ENCODE results near the gene TRIM16. TPM values are rescaled to one million over a fixed set of nuclear protein-coding genes. Genes with fewer than 3 reads are reported as not detected.
A peak's percentile ranks its signal among the peaks of the same experiment; 100 is the strongest.
"Not testable (repeated sequence)": the region's sequence is repeated elsewhere in the genome, so short reads cannot be mapped to it uniquely, and the experiment has no call there.

The TRIM16 gene
- total and polyA plus RNA-seq, 4 experiments from 2014 or later, result 4.2 to 11.2 (median 7.0) TPM

DNA sequence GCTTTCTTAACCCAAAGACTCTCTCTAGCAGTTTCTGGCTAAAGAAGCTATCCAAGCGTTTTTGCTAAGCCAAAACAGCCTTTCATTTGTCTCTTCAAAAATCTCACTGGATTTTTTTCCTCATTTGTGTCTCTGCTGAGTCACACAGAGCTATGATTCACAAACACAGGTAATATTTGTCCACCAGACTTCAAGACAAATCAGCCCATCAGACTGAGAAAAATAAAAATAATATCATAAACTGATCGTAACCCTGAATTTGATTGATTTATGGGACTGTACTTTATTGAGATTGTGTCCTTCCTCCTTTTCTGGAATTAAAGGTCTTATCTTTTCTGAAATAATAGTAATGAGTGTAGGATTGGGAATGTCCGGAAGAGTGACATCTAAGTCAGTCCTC, 25.8 kb downstream of the TRIM16 start:
- Mint-ChIP-seq H3K27me3 (no peaks in the 10 kb centered on the region), H3K4me1 (peaks cover 0 to 1% (median under 1%) of the 10 kb centered on the region in 4 donors), H3K36me3 (peaks cover 9 to 15% of the 10 kb centered on the region in 2 donors), H3K4me3 (no peak overlapping the region), H3K27ac (no peak overlapping the region), H3K9me3 (peaks cover 0 to 2% (median 0%) of the 10 kb centered on the region in 8 donors)
- POLR2A ChIA-PET (ENCODE audit: partially characterized antibody), result no interaction called here
- CTCF ChIA-PET (ENCODE audit: partially characterized antibody), result no interaction called here
- Histone ChIP-seq H3K4me3 (ENCODE audit: low read length in 2 of 2) (no peak overlapping the region), H3K4me1 (ENCODE audit: insufficient read depth, low read length) (no peaks in the 10 kb centered on the region), H3K36me3 (ENCODE audit: insufficient read depth, low read length) (no peaks in the 10 kb centered on the region), H3K27ac (ENCODE audit: low read depth, low read length) (no peak overlapping the region), H3K27me3 (ENCODE audit: insufficient read depth, low read length) (no peaks in the 10 kb centered on the region), H3K9me3 (ENCODE audit: control insufficient read depth in 1 of 2, low read length in 2 of 2) (no peaks in the 10 kb centered on the region)
- intact Hi-C loops (cut with micrococcal nuclease), result no loop called here
- DNase-seq, result no peak

DNA sequence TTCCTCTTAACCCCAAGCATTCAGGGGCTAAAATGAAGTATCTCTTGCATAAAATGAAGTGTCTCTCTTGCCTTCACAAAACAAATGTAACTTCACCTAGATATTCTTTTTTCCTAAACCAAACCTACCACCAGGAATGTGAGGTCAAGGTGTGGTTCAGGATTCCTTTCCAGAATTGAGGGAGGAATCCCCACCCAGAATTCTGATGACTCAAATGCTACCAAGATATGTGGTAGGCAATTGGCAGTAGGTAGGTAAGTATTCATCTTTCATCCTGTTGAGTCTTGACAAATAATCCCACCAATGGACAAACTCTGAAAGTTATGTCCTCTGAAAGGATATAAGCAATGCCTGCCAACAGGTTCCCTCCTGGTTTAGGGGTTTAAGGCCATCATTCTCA, 26.2 kb downstream of the TRIM16 start:
- CTCF ChIA-PET (ENCODE audit: partially characterized antibody), result no interaction called here
- peaks cover 0 to 4% (median under 1%) of the 10 kb centered on the region in 4 donors for H3K4me1 Mint-ChIP-seq

GRCh38 chr17:15654886-15655561, 29.1 kb downstream of the TRIM16 start:
- Mint-ChIP-seq H3K9me3 (peaks cover 0 to 2% (median 0%) of the 10 kb centered on the region in 8 donors), H3K4me3 (no peak overlapping the region), H3K36me3 (peaks cover 4 to 6% of the 10 kb centered on the region in 2 donors), H3K27ac (no peak overlapping the region), H3K4me1 (peaks cover 4 to 21% (median 12%) of the 10 kb centered on the region in 4 donors), H3K27me3 (no peaks in the 10 kb centered on the region)
- Histone ChIP-seq H3K4me3 (ENCODE audit: low read length in 2 of 2) (no peak overlapping the region), H3K9me3 (ENCODE audit: control insufficient read depth in 1 of 2, low read length in 2 of 2) (no peaks in the 10 kb centered on the region), H3K36me3 (ENCODE audit: insufficient read depth, low read length) (no peaks in the 10 kb centered on the region), H3K27ac (ENCODE audit: low read depth, low read length) (no peak overlapping the region), H3K27me3 (ENCODE audit: insufficient read depth, low read length) (no peaks in the 10 kb centered on the region), H3K4me1 (ENCODE audit: insufficient read depth, low read length) (peaks cover 7% of the 10 kb centered on the region)
- POLR2A ChIA-PET (ENCODE audit: partially characterized antibody), result no interaction called here
- DNase-seq, result no peak
- intact Hi-C loops (cut with micrococcal nuclease), result no loop called here
- CTCF ChIA-PET (ENCODE audit: partially characterized antibody), result no interaction called here

More for the DNA sequence above, 26.2 kb downstream of the TRIM16 start:
- Histone ChIP-seq H3K27ac (ENCODE audit: low read depth, low read length) (no peak overlapping the region), H3K27me3 (ENCODE audit: insufficient read depth, low read length) (no peaks in the 10 kb centered on the region), H3K9me3 (ENCODE audit: control insufficient read depth in 1 of 2, low read length in 2 of 2) (no peaks in the 10 kb centered on the region), H3K36me3 (ENCODE audit: insufficient read depth, low read length) (no peaks in the 10 kb centered on the region), H3K4me3 (ENCODE audit: low read length in 2 of 2) (no peak overlapping the region), H3K4me1 (ENCODE audit: insufficient read depth, low read length) (no peaks in the 10 kb centered on the region)
- Mint-ChIP-seq H3K27me3 (no peaks in the 10 kb centered on the region), H3K36me3 (peaks cover 6 to 12% of the 10 kb centered on the region in 2 donors), H3K4me3 (no peak overlapping the region), H3K27ac (no peak overlapping the region), H3K9me3 (peaks cover 0 to 2% (median 0%) of the 10 kb centered on the region in 8 donors)
- intact Hi-C loops (cut with micrococcal nuclease), result no loop called here
- POLR2A ChIA-PET (ENCODE audit: partially characterized antibody), result no interaction called here
- DNase-seq, result no peak

DNA sequence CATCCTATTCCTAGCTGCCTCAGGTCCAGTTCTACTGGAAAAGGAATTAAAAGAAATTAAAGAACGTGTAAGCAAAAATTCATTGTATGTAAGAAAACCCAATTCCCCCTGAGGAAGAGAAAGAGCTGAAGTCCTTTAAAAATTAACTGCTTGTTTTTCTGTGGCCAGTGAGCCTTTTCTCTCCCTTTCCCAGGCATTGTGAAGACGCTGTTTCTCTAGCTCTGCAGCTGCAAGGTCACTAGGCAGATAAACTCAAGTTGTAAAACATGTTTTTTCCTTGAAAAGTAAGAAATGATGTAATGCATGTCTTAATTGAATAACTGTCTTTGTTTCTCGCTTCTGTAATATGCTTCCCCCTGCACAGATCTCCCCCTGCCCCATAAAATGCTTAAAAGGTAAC, 29.7 kb downstream of the TRIM16 start:
- CTCF ChIA-PET (ENCODE audit: partially characterized antibody), result not testable (repeated sequence)

DNA sequence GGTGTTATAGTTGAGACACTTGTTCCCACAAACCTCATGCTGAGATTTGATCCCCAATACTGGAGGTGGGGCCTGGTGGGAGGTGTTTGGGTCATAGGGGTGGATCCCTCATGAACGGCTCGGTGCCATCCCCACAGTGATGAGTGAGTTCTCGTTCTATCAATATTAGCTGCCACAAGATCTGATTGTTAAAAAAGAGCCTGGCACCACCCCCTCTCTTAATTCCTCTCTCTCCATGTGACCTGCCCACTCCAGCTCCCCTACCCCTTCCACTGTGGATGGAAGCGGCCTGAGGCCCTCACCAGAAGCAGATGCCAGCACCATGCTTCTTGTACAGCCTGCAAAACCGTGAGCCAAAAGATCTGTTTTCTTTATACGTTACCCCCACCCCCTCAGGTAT, 31.2 kb downstream of the TRIM16 start:
- no peaks in the 10 kb centered on the region for H3K36me3 ChIP-seq (ENCODE audit: insufficient read depth, low read length)
- H3K4me3 ChIP-seq (ENCODE audit: low read length in 2 of 2), result no peak overlapping the region
- intact Hi-C loops (cut with micrococcal nuclease), result no loop called here
- POLR2A ChIA-PET (ENCODE audit: partially characterized antibody), result no interaction called here
- Mint-ChIP-seq H3K27ac (no peak overlapping the region), H3K9me3 (peaks cover 0 to 2% (median 0%) of the 10 kb centered on the region in 8 donors), H3K36me3 (peaks cover 0 to 1% of the 10 kb centered on the region in 2 donors), H3K27me3 (no peaks in the 10 kb centered on the region), H3K4me3 (no peak overlapping the region), H3K4me1 (peaks cover 5 to 33% (median 12%) of the 10 kb centered on the region in 4 donors)
- no peaks in the 10 kb centered on the region for H3K27me3 ChIP-seq (ENCODE audit: insufficient read depth, low read length)
- H3K9me3 ChIP-seq (ENCODE audit: control insufficient read depth in 1 of 2, low read length in 2 of 2), result no peaks in the 10 kb centered on the region
- peaks cover 10% of the 10 kb centered on the region for H3K4me1 ChIP-seq (ENCODE audit: insufficient read depth, low read length)
- no peak for DNase-seq
- CTCF ChIA-PET (ENCODE audit: partially characterized antibody), result no interaction called here
- no peak overlapping the region for H3K27ac ChIP-seq (ENCODE audit: low read depth, low read length)

More for the DNA sequence above, 29.7 kb downstream of the TRIM16 start:
- H3K27ac ChIP-seq (ENCODE audit: low read depth, low read length); DNase-seq; H3K36me3 Mint-ChIP-seq; H3K36me3 ChIP-seq (ENCODE audit: insufficient read depth, low read length); H3K27me3 ChIP-seq (ENCODE audit: insufficient read depth, low read length); intact Hi-C loops (cut with micrococcal nuclease); H3K27me3 Mint-ChIP-seq; H3K4me3 Mint-ChIP-seq; H3K4me3 ChIP-seq (ENCODE audit: low read length in 2 of 2); H3K9me3 Mint-ChIP-seq; H3K9me3 ChIP-seq (ENCODE audit: control insufficient read depth in 1 of 2, low read length in 2 of 2); POLR2A ChIA-PET (ENCODE audit: partially characterized antibody); H3K4me1 ChIP-seq (ENCODE audit: insufficient read depth, low read length); H3K27ac Mint-ChIP-seq: not testable (repeated sequence)
- peaks cover 4 to 25% (median 12%) of the 10 kb centered on the region in 4 donors for H3K4me1 Mint-ChIP-seq

DNA sequence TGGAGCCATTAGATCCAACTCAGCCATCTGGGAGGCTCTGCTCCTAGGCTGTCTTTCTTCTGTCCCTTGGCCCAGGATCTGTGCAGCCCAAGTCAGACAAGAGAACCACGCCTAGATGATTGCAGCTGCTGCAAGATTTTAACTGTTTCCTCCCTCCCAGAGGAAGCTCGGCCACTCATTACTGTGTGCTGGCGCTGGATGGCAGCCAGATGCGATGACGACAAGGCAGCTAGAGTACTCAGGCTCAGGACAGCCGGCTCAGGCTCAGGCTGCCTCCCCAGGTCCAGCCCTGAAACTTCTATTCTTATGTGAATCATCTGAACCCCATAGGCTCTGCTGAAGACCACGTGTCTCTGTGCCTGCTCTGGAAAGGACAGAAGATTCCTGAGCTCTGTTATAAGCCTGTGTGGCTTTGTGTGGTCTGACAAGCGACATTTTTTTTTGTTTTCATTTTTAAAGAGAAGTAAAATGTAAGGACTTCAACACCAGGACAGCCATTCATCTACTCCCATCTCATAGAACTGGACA, 32.5 kb downstream of the TRIM16 start:
- Mint-ChIP-seq H3K36me3 (peaks cover 0 to 1% of the 10 kb centered on the region in 2 donors), H3K9me3 (peaks cover 0 to 2% (median 0%) of the 10 kb centered on the region in 8 donors), H3K4me1 (peaks cover 5 to 33% (median 12%) of the 10 kb centered on the region in 4 donors), H3K4me3 (peak overlapping the region; percentile 33 to 81 (median 52)), H3K27me3 (no peaks in the 10 kb centered on the region), H3K27ac (peak overlapping the region in 4 of 7 donors; percentile 46 to 81 (median 70))
- ChIA-PET CTCF (ENCODE audit: partially characterized antibody) (no interaction called here), POLR2A (ENCODE audit: partially characterized antibody) (no interaction called here)
- Histone ChIP-seq H3K4me1 (ENCODE audit: insufficient read depth, low read length) (peaks cover 10% of the 10 kb centered on the region), H3K27me3 (ENCODE audit: insufficient read depth, low read length) (no peaks in the 10 kb centered on the region), H3K36me3 (ENCODE audit: insufficient read depth, low read length) (no peaks in the 10 kb centered on the region), H3K4me3 (ENCODE audit: low read length in 2 of 2) (peak overlapping the region in 1 of 2 donors; percentile 3), H3K9me3 (ENCODE audit: control insufficient read depth in 1 of 2, low read length in 2 of 2) (no peaks in the 10 kb centered on the region), H3K27ac (ENCODE audit: low read depth, low read length) (no peak overlapping the region)
- peak in 2 of 5 donors; percentile 11 to 12 for DNase-seq
- intact Hi-C loops (cut with micrococcal nuclease), result no loop called here

DNA sequence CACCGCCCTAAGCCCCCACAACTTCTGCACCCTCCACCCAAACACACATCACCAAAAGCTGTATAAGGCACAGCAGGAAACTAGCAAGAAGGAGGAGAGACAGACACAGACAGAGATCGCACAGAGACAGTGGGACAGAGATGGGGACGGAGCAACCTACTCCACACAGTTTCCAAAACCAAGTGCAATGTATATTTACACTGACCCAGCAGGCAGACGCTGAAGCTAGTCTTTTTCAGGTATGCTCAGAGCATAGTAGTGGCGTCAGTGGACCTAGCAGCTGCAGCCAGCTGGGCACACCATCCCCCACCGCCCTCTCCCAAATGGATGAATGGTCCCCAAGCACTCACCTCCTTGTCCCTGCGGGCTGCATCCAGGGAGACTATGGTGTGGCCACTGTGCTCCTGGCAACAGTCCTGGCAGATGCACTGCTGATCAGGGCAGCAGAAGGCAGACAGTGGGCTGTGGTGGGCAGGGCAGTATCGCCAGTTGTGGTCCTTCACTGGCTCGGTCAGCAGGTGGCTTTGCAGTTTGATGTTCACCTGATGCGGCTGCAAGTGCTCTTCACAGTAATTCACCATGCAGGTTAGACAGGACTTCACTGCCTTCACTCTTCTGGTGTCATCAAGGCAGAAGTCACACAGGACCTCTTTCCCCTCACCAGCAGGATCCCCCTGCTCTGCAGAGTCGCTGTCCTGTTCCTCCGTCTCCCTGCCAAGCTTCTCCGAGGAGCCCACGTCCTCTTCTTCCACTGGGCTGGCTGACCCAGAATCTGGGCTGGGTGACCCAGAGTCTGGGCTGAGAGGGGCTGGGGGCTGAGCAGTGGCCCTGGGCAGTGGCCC, 33.1 kb downstream of the TRIM16 start:
- H3K27ac ChIP-seq (ENCODE audit: low read depth, low read length), result no peak overlapping the region
- no peaks in the 10 kb centered on the region for H3K9me3 ChIP-seq (ENCODE audit: control insufficient read depth in 1 of 2, low read length in 2 of 2)
- H3K4me1 ChIP-seq (ENCODE audit: insufficient read depth, low read length), result peaks cover 10% of the 10 kb centered on the region
- H3K4me3 ChIP-seq (ENCODE audit: low read length in 2 of 2), result peak overlapping the region in 1 of 2 donors; percentile 7
- intact Hi-C loops (cut with micrococcal nuclease), result no loop called here
- no peaks in the 10 kb centered on the region for H3K27me3 ChIP-seq (ENCODE audit: insufficient read depth, low read length)
- Mint-ChIP-seq H3K27me3 (no peaks in the 10 kb centered on the region), H3K4me1 (peaks cover 5 to 33% (median 12%) of the 10 kb centered on the region in 4 donors), H3K9me3 (peaks cover 0 to 2% (median 0%) of the 10 kb centered on the region in 8 donors), H3K36me3 (peaks cover 0 to 1% of the 10 kb centered on the region in 2 donors), H3K4me3 (peak overlapping the region; percentile 44 to 81 (median 64)), H3K27ac (peak overlapping the region in 6 of 7 donors; percentile 7 to 88 (median 64))
- H3K36me3 ChIP-seq (ENCODE audit: insufficient read depth, low read length), result no peaks in the 10 kb centered on the region
- ChIA-PET POLR2A (ENCODE audit: partially characterized antibody) (no interaction called here), CTCF (ENCODE audit: partially characterized antibody) (no interaction called here)
- DNase-seq, result no peak

Data from CD4-positive, alpha-beta memory T cell (primary cell).